ENCODE measurements around the gene USP31. TPM values are rescaled to one million over a fixed set of nuclear protein-coding genes. Genes with fewer than 3 reads are reported as not detected.

USP31 gene
- total and polyA plus RNA-seq, 2 of the 13 experiments (the other 11 are each of a cell fraction or from before 2014, with no cell fraction given), result 22.5 to 23.3 TPM

DNA sequence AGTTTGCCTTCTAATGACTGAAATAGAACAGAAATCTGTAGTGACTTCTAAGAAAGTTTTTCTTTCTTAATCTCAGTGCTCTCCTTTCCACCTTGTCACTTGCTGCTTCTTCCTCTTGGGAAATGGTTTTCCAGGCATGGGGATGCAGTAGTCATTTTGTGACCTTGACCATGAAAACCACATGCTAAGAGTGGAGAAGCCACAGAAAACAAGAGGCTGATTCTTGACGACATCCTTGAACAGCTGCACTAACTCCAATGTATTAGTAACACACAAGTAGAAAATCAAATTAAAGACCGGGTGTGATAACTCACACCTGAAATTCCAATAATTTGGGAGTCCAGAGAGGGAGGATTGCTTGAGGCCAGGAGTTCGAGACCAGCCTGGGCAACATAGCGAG is 15.5 kb upstream of the USP31 start:
- Histone ChIP-seq H3K9me3 (ENCODE audit: low read length) (no peaks in the 10 kb centered on the region), H4K20me1 (ENCODE audit: insufficient read depth, low read length) (no peaks in the 10 kb centered on the region), H3K4me2 (ENCODE audit: low read depth, low read length) (no peak overlapping the region), H3K27ac (ENCODE audit: extremely low read length, insufficient read depth, low read length) (no peak overlapping the region), H3K36me3 (replicated peaks in 1 of 2; ENCODE audit: control insufficient read depth in 1 of 2, insufficient read depth in 2 of 2, low read length in 2 of 2) (no peaks in the 10 kb centered on the region), H2AFZ (ENCODE audit: low read length) (no peak overlapping the region), H3K79me2 (ENCODE audit: insufficient read depth, low read length) (no peaks in the 10 kb centered on the region), H3K9ac (ENCODE audit: insufficient read depth, low read depth, low read length) (no peak overlapping the region), H3K4me3 (replicated peaks in 1 of 3; ENCODE audit: insufficient read depth in 1 of 3, low read depth in 2 of 3, low read length in 3 of 3) (no peak overlapping the region), H3K4me1 (ENCODE audit: insufficient read depth, low read length) (no peaks in the 10 kb centered on the region), H3K27me3 (ENCODE audit: control insufficient read depth in 1 of 2, insufficient read depth in 2 of 2, low read length in 2 of 2) (no peaks in the 10 kb centered on the region; a peak in 1 of 5 replicates)
- intact Hi-C loops (cut with micrococcal nuclease; ENCODE audit: unreplicated experiment), result no loop called here
- 39% methylated on average over 4 of the region's 4 CpGs for WGBS (ENCODE audit: low lambda C conversion rate)
- ATAC-seq, result no peak
- ChIA-PET CTCF (ENCODE audit: low intra/inter-chr PET ratio, low total read pairs) (no interaction called here), POLR2A (no interaction called here)
- no peak for FAIRE-seq
- no peak for TF ChIP-seq DNMT3B (CRISPR knock-in tag; conservative IDR thresholded peaks at IDR 0.05)
- TF ChIP-seq, protein P1, sequence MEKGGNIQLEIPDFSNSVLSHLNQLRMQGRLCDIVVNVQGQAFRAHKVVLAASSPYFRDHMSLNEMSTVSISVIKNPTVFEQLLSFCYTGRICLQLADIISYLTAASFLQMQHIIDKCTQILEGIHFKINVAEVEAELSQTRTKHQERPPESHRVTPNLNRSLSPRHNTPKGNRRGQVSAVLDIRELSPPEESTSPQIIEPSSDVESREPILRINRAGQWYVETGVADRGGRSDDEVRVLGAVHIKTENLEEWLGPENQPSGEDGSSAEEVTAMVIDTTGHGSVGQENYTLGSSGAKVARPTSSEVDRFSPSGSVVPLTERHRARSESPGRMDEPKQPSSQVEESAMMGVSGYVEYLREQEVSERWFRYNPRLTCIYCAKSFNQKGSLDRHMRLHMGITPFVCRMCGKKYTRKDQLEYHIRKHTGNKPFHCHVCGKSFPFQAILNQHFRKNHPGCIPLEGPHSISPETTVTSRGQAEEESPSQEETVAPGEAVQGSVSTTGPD (CRISPR knock-in tag; IDR thresholded peaks at IDR 0.05), result no peak
- TF ChIP-seq, protein P2, sequence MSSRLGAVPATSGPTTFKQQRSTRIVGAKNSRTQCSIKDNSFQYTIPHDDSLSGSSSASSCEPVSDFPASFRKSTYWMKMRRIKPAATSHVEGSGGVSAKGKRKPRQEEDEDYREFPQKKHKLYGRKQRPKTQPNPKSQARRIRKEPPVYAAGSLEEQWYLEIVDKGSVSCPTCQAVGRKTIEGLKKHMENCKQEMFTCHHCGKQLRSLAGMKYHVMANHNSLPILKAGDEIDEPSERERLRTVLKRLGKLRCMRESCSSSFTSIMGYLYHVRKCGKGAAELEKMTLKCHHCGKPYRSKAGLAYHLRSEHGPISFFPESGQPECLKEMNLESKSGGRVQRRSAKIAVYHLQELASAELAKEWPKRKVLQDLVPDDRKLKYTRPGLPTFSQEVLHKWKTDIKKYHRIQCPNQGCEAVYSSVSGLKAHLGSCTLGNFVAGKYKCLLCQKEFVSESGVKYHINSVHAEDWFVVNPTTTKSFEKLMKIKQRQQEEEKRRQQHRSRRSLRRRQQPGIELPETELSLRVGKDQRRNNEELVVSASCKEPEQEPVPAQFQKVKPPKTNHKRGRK (CRISPR knock-in tag; IDR thresholded peaks at IDR 0.05), result no peak
- TF ChIP-seq ZNF333 (CRISPR knock-in tag; IDR thresholded peaks at IDR 0.05; ENCODE audit: borderline replicate concordance), result no peak
- TF ChIP-seq ONECUT2 (CRISPR knock-in tag; IDR thresholded peaks at IDR 0.05), result no peak
- TF ChIP-seq CHD2 (IDR thresholded peaks at IDR 0.05; ENCODE audit: low read depth, low read length), result no peak
- TF ChIP-seq ZNF230 (CRISPR knock-in tag; IDR thresholded peaks at IDR 0.05), result no peak
- no peak for TF ChIP-seq ZFP82 (CRISPR knock-in tag; IDR thresholded peaks at IDR 0.05; ENCODE audit: borderline replicate concordance)
- in situ Hi-C loops (cut with HindIII; ENCODE audit: extremely low pct_ligation_motif_present, low pct_unique_long_range_greater_than_20kb), result no loop called here
- DNase-seq (ENCODE audit: low spot score), result no peak
- BruUV-seq (replicated peaks), result no TSS peak

Data from HepG2 (cell line).